ENCODE results near the gene MOCS2. TPM values are rescaled to one million over a fixed set of nuclear protein-coding genes. Genes with fewer than 3 reads are reported as not detected.
"Not testable (repeated sequence)": the region's sequence is repeated elsewhere in the genome, so short reads cannot be mapped to it uniquely, and the experiment has no call there.

The MOCS2 gene, protein sequence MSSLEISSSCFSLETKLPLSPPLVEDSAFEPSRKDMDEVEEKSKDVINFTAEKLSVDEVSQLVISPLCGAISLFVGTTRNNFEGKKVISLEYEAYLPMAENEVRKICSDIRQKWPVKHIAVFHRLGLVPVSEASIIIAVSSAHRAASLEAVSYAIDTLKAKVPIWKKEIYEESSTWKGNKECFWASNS
- 110 and 113 TPM in 2 replicates for total RNA-seq (2014; rRNA removed; shearing (Covaris generic))

DNA sequence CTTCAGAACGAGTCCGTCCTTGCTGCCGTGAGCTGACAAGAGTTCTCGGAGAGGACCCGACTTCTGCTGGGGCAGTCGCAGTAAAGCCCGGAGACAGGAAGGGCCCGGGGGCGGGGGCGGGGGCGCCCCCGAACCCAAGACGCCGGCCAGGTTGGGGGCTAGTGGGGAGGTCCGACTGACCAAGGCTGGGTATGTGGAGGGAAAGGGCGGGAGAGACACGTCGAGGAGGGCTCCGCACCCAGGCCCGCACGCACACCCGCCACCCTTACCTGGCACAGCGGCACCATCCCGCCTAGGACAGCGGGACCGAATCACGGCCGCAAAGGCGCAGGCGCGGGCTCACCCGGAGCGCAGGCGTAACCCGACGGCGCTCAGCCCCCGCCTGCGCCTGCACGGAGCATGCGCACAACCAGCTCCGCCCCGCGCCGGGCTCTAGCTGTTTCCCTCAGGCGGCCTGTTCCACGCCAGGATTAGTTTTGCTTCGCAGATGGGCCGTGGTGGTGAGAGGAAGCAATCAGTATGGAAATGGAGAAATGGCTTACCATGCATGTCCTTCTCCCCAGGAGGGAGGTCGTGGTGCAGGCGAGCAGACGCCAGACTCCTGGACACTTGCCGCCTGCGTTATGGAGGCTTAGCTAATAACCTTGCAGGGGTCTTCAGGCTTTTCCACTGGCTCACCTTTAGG is at the start of gene MOCS2:
TSS of gene MOCS2 (minus strand) at position 315 of the 685 bp plus-strand sequence. CDS start 2,583 bp downstream, outside the sequence.
- DNase-seq (ENCODE audit: low spot score), result peak; percentile 86

DNA sequence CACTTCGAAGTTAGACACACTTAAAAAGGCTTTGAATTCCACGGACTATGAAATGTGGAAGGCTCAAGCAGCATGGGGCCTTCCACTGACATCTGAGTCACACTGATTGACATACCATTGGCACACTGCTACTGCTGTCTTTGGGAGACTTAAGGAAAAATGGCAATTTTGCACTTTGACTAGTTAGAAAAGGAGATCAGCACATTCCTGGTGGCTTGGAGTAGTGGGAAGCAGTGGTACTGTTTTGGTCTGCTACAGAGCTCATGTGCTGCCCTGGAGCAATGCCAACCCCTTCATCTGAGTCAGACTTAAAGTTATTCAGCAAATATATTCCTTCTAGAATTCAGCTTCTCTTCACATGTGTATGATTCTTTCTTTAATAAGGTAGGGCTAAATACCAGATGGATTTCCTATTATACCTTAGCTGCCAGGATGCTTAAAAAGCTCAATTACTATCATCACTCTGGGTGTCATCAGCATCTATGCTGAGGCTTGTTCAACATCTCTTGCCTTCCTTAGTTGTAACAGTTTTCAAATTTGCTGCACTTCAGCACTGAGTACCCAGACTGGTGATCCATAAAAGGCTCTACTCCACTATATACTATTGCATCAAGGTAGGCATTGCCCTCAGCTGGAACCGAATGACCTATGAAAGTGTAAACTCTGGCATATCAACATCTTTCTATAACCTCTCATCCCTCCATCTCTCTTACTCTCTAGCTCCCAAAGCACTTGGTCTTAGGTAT is 42.3 kb upstream of the MOCS2 start:
- peak; percentile 76 for DNase-seq (ENCODE audit: low spot score)

DNA sequence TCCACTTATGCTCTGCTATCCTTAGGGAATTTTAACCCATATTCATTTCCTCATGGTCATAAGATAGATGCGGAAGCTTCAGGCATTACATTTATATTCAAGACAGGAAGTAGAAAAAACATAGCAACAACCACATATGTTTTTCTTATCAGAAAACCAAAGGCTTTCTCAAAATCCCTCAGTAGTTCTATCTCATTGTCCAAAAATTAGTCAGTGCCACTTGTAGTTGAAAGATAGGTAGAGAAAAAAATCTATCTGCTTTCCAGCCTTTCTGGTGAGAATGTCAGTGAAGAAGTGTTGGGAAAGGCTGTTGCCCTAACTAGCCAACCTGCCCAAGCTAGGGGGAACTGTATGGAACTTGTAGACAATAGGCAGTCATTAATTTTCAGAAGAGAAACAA is 23.5 kb upstream of the MOCS2 start:
- DNase-seq (ENCODE audit: low spot score), result no peak

DNA sequence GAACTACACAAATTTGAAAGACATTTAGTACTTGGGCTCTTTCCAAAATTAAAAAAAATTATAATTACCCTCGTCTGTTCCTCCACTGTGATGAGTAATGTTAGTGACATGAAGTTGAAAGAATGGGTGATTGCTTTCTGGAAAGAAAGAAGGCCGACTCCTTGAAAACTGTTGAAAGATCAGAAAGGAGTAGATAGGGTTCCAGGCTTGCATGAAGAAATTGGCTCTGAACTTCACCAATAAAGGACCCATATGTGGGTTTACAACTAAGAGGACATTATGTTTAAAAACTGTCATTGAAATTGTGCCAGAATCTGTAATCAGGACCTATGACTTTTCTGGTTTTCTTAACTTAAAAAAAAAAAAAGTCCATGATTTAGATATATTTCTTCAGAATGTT is 20.7 kb upstream of the MOCS2 start:
- no peak for DNase-seq (ENCODE audit: low spot score)

DNA sequence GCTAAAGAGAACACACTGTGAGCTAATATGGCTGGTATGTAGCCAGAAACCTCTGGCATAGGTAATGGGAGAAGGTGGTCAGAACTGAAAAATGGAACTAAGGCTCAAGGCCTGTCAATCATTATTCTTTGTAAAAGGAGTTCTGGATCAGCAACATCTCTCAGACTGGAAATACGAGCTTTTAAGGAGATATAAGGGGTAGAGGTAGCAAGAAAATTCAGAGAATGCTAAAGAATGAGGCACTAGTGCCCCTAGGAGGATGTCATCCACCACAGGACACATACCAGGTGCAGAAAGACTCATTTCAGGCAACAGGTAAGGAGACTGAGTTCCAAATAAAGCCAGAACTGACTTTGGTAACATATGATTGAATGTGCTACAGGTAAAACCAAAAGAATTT is 18.9 kb upstream of the MOCS2 start:
- DNase-seq (ENCODE audit: low spot score), result no peak

DNA sequence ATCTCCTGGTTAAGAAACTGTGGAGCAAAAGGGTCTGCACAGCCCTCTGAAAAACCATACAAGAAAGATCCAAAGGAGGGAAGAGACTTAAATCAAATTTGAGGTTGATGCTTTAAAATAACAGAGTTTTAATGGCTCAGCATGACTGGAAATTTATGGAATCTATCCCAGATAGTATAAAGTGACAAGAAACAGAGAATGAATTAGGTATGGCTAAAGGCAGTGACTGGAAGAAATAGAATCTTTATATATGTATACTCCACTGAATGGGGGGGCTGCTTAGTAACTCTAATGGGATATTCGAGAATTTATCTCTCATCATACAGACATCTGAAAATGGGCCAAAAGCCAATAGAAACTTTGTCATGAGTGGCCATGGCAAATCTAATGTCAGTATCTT is 17.6 kb upstream of the MOCS2 start:
- no peak for DNase-seq (ENCODE audit: low spot score)

DNA sequence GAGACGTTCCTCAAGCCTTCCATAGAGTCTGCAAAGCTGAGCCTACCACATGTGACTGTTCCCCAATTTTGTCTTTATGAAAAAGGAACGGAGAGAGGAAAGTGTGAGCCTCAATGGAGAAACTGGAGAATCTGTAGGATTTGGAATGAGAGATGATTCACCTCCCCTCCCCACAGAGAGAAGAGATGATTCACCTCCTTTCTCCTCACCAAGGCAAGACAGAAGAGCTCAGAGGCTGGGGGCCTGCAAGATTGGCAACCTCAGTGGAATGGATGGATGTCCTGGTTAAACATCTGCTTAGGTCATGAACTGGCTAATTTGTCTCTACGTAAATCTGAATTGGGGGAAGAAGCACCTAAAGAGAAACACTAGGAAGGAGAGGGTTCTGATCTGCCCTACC is 17.0 kb upstream of the MOCS2 start:
- peak; percentile 35 for DNase-seq (ENCODE audit: low spot score)

DNA sequence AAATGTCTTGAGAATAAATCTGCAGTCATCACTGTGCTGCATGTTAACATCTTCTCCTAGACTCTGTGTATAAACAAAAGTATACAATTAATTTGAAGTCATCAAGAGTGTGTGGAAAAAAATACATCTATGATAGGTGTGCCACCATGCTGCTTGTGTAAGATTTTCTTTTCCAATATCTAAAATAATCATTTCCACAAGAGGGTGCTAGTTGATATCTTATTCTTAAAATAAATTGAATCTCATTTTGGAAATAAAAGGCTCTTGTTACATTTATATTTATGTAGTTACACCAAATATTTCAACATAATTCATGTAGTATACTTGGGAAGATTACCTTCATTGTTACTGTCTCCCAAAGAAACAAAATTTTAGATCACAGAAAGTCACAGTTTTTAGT is 14.1 kb upstream of the MOCS2 start:
- DNase-seq (ENCODE audit: low spot score), result peak; percentile 8

DNA sequence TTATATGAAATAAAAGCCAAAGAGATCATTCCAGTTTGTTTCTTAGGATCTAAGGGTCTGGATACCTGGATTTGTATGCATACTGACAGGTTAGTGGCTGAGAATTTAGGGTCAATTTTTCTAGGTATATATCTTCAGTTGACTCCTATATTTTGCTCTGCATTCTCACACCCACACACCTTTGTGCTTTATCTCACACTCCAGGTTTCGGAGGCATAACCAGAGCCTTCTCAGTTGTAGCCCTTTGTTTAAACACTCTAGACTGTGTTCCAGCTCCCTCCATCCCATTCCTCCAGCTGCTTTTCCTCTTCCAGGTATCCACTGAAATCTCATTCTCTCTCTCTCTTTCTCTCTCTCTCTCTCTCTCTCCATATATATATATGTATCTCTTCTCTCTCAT is 10.6 kb upstream of the MOCS2 start:
- no peak for DNase-seq (ENCODE audit: low spot score)

DNA sequence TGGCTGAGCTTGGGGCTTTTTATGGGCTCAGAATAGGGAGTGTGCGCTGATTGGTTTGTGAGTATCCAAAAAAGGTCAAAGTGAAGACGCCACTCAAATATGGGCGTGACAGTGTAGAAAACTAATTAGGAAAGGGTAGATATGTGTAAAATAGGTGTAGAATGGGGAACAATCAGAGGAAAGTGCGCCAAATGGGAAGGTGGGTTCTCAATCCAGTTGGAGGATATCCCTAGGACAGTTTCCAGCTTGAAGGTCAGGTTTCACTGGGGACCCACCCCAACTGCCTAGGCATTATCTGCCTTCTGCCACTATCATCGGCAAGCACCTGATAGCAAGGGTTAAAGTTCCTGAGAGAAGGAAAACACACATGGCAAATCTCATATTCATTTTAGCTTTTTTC is 9.3 kb upstream of the MOCS2 start:
- no peak for DNase-seq (ENCODE audit: low spot score)

DNA sequence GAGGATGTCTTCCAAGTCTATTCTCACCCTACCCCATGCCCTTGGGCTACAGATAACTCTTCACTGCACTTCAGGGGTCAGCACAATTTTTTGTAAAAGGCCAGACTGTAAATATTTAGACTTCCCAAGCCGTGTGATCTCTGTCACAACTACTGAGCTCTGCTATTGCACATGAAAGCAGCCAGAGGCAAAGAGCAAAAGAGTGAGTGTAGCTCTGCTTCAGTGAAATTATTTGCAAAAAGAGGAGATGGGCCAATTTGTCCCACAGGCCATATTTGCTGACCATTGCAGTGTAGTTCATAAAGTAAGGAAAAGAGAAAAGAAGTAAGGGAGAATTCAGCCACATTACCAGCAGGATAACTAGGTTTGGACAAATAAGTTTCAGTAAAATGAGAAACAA is 7.0 kb upstream of the MOCS2 start:
- no peak for DNase-seq (ENCODE audit: low spot score)

DNA sequence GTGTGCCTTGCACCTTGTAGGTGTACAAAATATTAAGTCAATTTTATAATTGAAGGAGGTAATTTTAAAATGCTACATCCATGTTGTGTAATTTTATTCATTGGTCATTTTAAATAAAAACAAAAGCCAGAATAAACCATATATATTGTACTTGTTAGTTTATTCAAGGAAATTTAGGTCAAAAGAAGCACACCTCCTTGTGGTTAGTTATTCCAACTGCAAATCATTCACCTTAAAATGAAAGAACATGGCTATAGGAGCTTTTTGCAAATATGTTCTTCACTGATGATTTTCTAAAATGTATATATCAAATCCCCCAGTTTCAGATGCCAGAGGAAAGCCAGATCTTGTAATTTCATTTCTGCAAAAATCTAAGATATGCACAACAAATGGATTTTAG is 5.4 kb upstream of the MOCS2 start:
- DNase-seq (ENCODE audit: low spot score), result peak; percentile 14

DNA sequence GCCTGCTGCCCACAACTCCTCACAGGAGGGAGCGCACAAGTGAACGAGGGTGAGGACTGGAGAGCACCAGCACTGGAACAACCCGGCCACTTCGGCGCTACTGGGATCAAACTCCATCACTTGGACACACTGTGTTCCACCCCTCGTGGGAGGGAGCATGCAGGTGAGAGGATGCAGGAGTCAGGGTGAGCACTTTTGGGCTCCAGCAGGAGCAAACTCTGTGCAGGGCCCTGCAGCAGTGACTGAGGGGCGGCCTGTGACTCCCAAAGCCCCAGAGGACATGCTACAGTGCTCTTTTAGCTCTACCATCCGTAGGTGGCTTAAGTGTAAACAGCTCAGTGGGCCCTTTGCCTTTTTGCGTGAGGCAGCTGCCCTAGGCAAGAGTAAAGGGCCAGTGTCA is 4.4 kb upstream of the MOCS2 start:
- no peak for DNase-seq (ENCODE audit: low spot score)

DNA sequence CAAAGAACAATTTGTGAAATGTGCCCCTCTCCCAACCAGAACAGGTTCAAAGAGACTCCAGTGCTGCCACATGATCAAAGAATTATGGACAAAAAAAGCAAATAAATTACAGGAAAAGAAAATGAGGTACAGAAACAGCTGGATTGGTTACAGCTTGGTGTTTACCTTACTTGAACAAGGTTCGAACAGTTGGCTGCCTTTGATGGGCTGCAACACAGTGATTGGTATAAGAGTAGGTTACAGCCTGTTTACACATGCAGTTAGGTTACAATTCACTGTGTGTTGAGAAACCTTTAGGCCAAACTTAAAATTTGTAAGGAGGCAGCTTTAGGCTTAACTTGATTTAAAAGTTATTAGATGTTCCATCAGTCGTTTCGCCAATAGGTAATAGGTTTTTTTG is 3.4 kb upstream of the MOCS2 start:
- DNase-seq (ENCODE audit: low spot score), result no peak

DNA sequence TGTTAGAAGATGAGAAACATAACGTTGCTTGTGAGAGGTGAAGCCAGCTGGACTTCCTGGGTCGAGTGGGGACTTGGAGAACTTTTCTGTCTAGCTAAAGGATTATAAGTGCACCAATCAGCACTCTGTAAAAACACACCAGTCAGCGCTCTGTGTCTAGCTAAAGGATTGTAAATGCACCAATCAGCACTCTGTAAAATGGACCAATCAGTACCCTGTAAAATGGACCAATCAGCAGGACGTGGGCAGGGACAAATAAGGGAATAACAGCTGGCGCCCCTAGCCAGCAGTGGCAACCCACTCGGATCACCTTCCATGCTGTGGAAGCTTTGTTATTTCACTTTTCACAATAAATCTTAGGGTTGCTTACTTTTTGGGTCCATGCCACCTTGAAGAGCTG is 2.8 kb upstream of the MOCS2 start:
- DNase-seq (ENCODE audit: low spot score), result not testable (repeated sequence)

DNA sequence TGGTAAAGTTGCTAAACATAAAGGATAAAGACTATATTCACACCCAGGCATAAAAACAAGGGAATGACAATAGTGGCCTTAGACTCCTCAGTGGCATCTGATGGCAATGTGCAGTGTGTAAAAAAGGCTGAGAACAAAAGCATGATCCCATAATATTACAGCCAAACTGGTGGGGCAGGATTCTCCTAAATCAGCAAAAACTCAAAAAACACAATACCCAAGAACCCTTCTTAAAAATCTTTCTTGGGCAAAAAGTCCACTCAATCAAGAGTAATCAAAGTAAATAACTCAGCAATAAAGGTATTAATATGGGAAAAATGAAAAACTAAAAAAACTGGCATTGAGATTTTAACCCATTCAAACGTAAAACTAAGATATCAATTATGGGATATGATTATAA is 1.6 kb upstream of the MOCS2 start:
- DNase-seq (ENCODE audit: low spot score), result no peak

DNA sequence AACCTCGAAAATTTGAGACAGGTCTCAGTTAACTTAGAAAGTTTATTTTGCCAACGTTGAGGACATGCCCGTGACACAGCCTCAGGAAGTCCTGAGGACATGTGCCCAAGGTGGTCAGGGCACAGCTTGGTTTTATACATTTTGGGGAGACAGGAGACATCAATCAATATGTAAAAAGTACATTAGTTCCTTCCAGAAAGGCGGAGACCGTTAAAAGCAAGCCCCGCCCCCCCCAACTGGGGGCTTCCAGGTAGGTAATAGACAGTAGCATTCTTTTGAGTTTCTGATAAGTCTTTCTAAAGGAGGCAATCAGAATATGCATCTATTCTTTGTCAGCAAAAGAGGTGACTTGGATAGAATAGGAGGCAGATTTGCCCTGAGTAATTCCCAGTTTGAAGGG is 599 bp upstream of the MOCS2 start:
- DNase-seq (ENCODE audit: low spot score), result no peak

DNA sequence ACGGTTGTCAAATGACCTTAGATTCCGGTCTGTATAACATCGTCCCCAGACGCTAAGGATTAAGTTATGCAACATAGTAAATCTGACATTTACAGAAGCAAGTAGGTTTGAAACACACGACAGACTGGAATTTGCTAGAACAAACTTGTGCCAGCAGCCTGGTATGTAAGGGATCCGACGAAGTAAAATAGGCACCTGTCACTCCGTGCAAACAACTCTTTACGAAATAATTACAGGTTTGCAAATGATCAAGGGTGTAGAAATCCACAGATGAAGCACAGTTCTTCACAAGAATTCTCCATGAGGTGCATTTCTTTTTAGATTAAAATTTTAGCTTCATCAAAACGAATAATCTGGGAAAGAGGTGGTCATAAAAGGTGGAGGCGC is 508 bp downstream of the MOCS2 start:
- DNase-seq (ENCODE audit: low spot score), result peak; percentile 8

DNA sequence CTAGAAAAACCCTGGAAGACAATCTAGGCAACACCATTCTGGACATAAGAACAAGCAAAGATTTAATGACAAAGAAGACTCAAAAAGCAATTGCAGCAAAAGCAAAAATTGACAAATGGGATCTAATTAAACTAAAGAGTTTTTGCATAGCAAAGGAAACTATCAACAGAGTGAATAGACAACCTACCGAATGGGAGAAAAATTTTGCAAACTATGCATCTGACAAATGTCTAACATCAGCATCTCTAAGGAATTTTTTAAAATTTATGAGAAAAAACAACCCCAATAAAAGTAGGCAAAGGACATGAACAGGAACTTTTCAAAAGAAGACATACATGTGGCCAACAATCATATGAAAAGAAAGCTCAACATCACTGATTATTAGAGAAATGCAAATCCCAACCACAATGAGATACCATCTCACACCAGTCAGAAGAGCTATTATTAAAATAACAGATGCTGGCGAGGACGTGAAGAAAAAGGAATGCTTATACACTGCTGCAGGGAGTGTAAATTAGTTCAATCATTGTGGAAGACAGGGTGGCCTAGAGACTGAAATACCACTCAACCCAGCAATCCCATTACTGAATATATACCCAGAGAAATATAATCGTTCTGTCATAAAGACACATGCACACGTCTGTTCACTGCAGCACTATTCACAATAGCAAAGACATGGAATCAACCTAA is 3.8 kb downstream of the MOCS2 start:
- DNase-seq (ENCODE audit: low spot score), result no peak

DNA sequence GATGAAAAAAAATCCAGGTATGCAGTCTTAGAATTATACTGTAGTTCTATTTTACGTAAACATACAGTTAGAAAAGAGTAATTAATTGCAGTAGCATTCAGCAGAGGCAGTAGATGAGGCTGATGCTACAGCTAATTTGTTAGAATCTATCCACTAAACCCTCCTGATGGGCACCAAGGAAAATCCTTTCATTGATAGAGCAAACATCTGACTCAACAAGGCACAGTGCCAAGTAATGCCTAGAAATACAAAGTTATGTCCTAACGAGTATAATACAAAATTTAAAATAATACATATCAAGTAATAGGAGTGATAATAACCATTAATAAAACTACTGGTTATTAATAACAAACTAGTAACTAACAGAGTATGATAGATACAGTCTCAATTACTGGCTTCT is 9.0 kb downstream of the MOCS2 start:
- no peak for DNase-seq (ENCODE audit: low spot score)

DNA sequence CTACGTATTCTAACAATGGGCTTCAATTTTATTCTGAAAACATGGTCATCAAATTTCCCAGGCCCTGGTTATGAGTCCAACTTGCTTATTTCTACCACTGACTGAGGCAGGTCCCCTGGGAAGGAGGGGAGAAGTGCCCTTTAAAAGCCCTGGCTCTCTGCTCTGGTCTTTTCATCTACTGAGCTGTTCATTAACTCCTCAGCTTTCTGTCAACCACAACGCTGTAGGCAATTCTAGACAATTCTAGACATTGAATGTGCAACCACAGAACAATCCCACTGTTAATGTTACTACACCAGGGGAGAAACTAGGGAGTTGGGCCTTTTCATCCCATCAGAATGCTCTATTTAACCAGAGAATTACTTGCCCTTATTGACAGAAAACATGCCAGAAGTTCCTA is 10.0 kb downstream of the MOCS2 start:
- no peak for DNase-seq (ENCODE audit: low spot score)

DNA sequence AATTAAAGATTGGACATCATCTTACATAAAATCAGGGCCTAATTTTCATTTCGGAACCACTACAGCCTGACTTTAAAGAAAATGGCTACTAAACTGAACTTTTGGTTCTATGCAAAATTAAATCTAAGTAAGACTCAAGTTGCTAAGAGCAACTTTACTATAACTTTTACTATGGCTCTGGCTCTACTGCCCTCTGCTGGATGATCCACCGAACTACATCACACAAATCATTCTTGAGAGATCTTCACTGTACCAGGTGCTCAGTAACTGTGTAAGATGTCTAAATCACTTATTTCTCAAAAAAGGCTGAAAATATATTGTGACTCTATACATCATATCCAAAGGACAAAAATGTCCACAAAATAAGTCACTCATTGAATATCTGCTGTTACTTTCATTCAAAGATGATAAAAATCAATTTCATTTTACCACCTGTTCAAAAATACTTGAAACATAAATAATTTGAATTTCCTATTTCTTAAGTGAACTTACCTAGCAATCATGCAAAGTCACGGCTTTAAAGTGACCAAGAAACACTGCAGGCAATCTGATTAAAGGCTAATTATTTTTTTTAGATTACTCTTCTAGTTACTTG is 13.5 kb downstream of the MOCS2 start:
- peak; percentile 68 for DNase-seq (ENCODE audit: low spot score)

Data from A172 (cell line).